Uterus (tissue), 4 donors: ENCODE measurements around the gene TBX10. TPM values are rescaled to one million over a fixed set of nuclear protein-coding genes. Genes with fewer than 3 reads are reported as not detected.
"Not testable (repeated sequence)": the region's sequence is repeated elsewhere in the genome, so short reads cannot be mapped to it uniquely, and the experiment has no call there.

Experiments used
- DNase-seq, 2 donors: peaks; one replicate each; pipeline ENCODE4 v3.0.0-alpha.2; 2019 to 2020
- H3K27ac ChIP-seq, 2 donors: fragments of 200-600 bp; sonication (generic); 1 replicate in 1 of 2; 2 replicates in 1 of 2; pipeline ENCODE4 v1.5.1; 2016 to 2018
- H3K27me3 ChIP-seq, 2 donors: fragments of 200-600 bp; sonication (generic); one replicate each; pipeline ENCODE4 v1.5.1; 2018 to 2019; ENCODE audit warnings: control low read depth in 1 of 2
- H3K36me3 ChIP-seq, 2 donors: fragments of 200-600 bp; sonication (generic); one replicate each; pipeline ENCODE4 v1.5.1; 2019; ENCODE audit warnings: control low read depth in 1 of 2
- H3K4me1 ChIP-seq, 2 donors: fragments of 200-600 bp; sonication (generic); one replicate each; pipeline ENCODE4 v1.5.1; 2018 to 2019; ENCODE audit warnings: control low read depth in 1 of 2
- H3K4me3 ChIP-seq, 2 donors: fragments of 200-600 bp; sonication (generic); 1 replicate in 1 of 2; 2 replicates in 1 of 2; pipeline ENCODE4 v1.5.1; 2018 to 2019; ENCODE audit warnings: mild to moderate bottlenecking in 1 of 2
- H3K9me3 ChIP-seq, 2 donors: fragments of 200-600 bp; sonication (generic); one replicate each; pipeline ENCODE4 v1.5.1; 2019; ENCODE audit warnings: control low read depth in 1 of 2
- POLR2A ChIP-seq, 2 donors: fragments of 450-650 bp; IDR thresholded peaks; one replicate each; pipeline ENCODE4 v1.6.1; 2016; ENCODE audit warnings: antibody characterized with exemption in 2 of 2, mild to moderate bottlenecking in 1 of 2, moderate library complexity in 1 of 2
- intact Hi-C: fragments of 100-400 bp; cut with DNase I; formaldehyde crosslinking; loops from one replicate; pipeline ENCODE4 v1.15.1; 2023; ENCODE audit warnings: low total_unique reads
- total RNA-seq, 4 donors: library from RNA; depleted of rRNA in 3 of 4; stranded (reverse); fragments of >200 nt in 3 of 4; gene quantifications; one replicate each; pipeline versions ENCODE4 v1.1.0 to v1.2.4, GENCODE V29; 2014 to 2023
- TF ChIP-seq, protein P1 (sequence below), 4 experiments: fragments of 200-600 bp in 2 of 4; fragments of 450-650 bp in 2 of 4; sonication (generic) in 2 of 4; IDR thresholded peaks; one replicate each; pipeline ENCODE4 v1.5.1; 2016 to 2019; ENCODE audit warnings: antibody characterized with exemption in 4 of 4, mild to moderate bottlenecking in 2 of 4, moderate library complexity in 1 of 4
- donor health status: DM: yes; HTN: yes; CAD: no.

Gene TBX10
- total RNA-seq, 4 donors from 2014 or later: not detected

DNA sequence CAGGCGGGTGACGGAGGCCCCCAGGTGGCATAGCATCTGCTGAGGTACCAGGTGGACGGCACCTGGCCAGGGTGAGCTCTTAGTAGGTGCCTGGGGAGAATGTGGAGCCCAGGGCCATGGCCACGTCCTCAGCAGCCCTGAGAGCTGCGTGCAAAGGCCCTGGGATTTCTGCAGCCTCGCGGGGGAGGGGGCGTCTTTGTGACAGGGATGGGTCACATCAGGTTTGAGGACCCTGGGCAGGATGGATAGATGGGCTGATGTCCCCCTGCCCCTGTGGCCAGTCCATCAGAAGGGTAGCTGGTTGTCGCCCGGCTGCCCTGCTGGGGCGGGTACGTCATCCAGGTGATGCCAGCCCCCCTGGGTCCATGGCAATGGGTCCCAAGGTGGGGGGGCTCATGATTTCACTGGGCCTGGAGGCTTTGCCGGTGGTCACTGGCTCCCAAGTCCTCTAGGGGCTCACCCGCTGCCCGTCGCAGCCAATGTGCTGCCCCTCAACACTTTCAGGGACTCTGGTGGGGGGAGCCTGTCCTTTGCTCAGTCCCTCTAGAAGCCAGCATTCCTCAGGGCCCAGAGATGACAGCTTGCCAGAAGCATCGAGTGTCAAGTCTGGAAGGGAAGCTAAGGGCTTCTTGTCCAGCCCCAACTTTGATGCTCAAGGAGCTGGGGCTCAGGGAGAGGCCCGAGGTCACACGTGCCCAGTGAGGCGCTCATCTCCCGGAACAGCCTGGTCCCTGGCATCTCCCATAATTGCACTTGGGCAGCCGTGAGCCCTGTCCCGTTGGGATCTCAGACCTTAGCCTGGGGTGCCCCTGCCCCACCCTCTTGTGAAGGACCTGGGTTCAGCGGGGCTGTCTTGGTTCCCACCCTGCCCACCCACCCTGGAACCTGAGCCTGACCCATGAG, 777 bp downstream of the TBX10 start:
- H3K36me3 ChIP-seq: no peaks in the 10 kb centered on the region
- H3K4me1 ChIP-seq: no peaks in the 10 kb centered on the region
- DNase-seq: no peak
- no peaks in the 10 kb centered on the region for H3K27me3 ChIP-seq
- H3K4me3 ChIP-seq: no peak overlapping the region
- no peak overlapping the region for H3K27ac ChIP-seq
- intact Hi-C loops: no loop called here
- no peak for TF ChIP-seq POLR2A (IDR thresholded peaks at IDR 0.05)
- TF ChIP-seq, protein P1, sequence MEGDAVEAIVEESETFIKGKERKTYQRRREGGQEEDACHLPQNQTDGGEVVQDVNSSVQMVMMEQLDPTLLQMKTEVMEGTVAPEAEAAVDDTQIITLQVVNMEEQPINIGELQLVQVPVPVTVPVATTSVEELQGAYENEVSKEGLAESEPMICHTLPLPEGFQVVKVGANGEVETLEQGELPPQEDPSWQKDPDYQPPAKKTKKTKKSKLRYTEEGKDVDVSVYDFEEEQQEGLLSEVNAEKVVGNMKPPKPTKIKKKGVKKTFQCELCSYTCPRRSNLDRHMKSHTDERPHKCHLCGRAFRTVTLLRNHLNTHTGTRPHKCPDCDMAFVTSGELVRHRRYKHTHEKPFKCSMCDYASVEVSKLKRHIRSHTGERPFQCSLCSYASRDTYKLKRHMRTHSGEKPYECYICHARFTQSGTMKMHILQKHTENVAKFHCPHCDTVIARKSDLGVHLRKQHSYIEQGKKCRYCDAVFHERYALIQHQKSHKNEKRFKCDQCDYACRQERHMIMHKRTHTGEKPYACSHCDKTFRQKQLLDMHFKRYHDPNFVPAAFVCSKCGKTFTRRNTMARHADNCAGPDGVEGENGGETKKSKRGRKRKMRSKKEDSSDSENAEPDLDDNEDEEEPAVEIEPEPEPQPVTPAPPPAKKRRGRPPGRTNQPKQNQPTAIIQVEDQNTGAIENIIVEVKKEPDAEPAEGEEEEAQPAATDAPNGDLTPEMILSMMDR (IDR thresholded peaks at IDR 0.05): no peak
- no peaks in the 10 kb centered on the region for H3K9me3 ChIP-seq

GRCh38 chr11:67637441-67637840, 2.1 kb downstream of the TBX10 start:
- H3K27me3 ChIP-seq, H3K4me1 ChIP-seq, intact Hi-C loops, H3K4me3 ChIP-seq, DNase-seq, H3K27ac ChIP-seq, H3K36me3 ChIP-seq, H3K9me3 ChIP-seq: not testable (repeated sequence)

GRCh38 chr11:67636962-67637361, 2.6 kb downstream of the TBX10 start:
- TF ChIP-seq POLR2A (IDR thresholded peaks at IDR 0.05): no peak
- TF ChIP-seq, protein P1 (IDR thresholded peaks at IDR 0.05): no peak
- no peak for DNase-seq

DNA sequence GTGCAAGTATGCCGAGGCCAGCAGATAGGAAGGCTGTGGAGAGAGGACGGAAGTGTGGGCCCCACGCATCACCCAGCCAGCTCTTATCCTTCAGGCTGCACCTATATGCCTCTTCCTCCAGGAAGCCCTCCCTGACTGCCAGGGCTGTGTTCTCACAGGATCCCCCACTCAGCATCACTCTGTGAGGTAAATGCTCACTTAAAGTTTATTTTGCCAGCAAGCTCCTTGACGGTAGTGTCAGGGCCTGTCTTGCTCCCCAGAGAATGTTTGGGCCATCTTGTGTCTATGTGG, 4.4 kb downstream of the TBX10 start:
- Histone ChIP-seq H3K4me3 (no peak overlapping the region), H3K27ac (no peak overlapping the region), H3K36me3 (no peaks in the 10 kb centered on the region), H3K4me1 (peaks cover 0 to 5% of the 10 kb centered on the region in 2 donors), H3K27me3 (no peaks in the 10 kb centered on the region), H3K9me3 (no peaks in the 10 kb centered on the region)
- intact Hi-C loops: no loop called here
- no peak for DNase-seq
- no peak for TF ChIP-seq POLR2A (IDR thresholded peaks at IDR 0.05)
- TF ChIP-seq, protein P1 (IDR thresholded peaks at IDR 0.05): no peak

More at GRCh38 chr11:67636962-67637361, 2.6 kb downstream of the TBX10 start:
- H3K9me3 ChIP-seq: no peaks in the 10 kb centered on the region
- intact Hi-C loops: no loop called here
- no peak overlapping the region for H3K27ac ChIP-seq
- no peaks in the 10 kb centered on the region for H3K27me3 ChIP-seq
- no peaks in the 10 kb centered on the region for H3K4me1 ChIP-seq
- H3K36me3 ChIP-seq: no peaks in the 10 kb centered on the region
- H3K4me3 ChIP-seq: no peak overlapping the region

DNA sequence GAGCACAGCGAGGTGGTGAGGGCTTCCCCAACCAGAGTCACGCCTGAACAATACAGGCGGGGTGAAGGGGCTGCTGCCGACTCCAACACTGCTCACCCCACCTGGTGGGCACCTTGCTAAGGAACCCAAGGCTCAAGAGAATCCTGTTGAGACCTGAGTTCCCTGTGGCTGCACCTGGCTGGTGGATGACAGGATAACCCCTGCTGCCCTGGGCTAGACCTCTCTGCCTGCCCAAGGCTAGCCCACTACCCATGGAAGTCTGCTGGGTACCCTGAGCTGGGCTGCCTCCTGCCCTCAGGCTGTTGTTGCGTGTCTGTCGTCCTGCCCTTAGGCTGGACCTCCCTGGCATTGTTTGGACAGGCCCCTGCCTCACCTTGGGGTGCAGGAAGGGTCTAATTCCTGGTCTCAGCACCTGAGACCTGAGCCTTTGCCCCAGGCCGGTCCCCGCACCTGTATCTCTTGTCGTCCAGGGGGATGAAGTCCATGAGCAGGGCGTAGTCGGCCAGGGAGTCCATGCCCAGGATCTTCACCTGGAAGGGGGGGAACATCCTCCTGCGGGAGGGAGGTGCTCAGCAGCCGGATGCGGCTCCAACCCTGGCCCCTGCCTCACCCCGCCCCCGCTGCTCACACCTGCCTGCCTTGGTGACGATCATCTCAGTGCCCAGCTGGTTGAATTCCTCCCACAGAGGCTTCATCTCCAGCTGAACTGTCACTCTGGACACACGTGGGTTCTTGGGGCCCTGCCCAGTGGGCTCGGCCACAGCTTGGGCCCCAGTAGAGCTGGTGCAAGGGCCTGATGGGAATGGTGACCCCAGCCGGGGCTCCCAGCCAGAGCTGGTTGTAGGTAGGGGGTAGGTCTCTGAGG, 5.0 kb downstream of the TBX10 start:
- Histone ChIP-seq H3K4me3 (no peak overlapping the region), H3K27ac (no peak overlapping the region), H3K27me3 (no peaks in the 10 kb centered on the region), H3K36me3 (no peaks in the 10 kb centered on the region), H3K4me1 (peaks cover 0 to 5% of the 10 kb centered on the region in 2 donors), H3K9me3 (no peaks in the 10 kb centered on the region)
- intact Hi-C loops: no loop called here
- no peak for TF ChIP-seq POLR2A (IDR thresholded peaks at IDR 0.05)
- TF ChIP-seq, protein P1 (IDR thresholded peaks at IDR 0.05): no peak
- DNase-seq: no peak
